ENCODE measurements around the gene ELP2. TPM values are rescaled to one million over a fixed set of nuclear protein-coding genes. Genes with fewer than 3 reads are reported as not detected.

ELP2 gene
- total and polyA plus RNA-seq, 9 of the 15 experiments (the other 6 are each of a cell fraction or from before 2014, with no cell fraction given): 76.8 to 192 (median 140) TPM

GRCh38 chr18:36187826-36188721 lies 58.4 kb downstream of the ELP2 start (continued):
- TF ChIP-seq CREB3L1 (IDR thresholded peaks at IDR 0.05; ENCODE audit: borderline replicate concordance, low read depth) (peak; percentile 11; the same call in 1 of the 2 replicates), ZNF253 (CRISPR knock-in tag; conservative IDR thresholded peaks at IDR 0.05) (no peak), HDAC1 (IDR thresholded peaks at IDR 0.05) (no peak), SMARCA4 (IDR thresholded peaks at IDR 0.05) (0 out of 2 replicates have a peak, but pooled peaks have one; percentile 12), ZNF3 (CRISPR knock-in tag; IDR thresholded peaks at IDR 0.05) (no peak), SPI1 (IDR thresholded peaks at IDR 0.05; ENCODE audit: borderline replicate concordance, low read depth, low read length) (peak; percentile 48; the same call in 1 of the 2 replicates), HDAC6 (IDR thresholded peaks at IDR 0.05; ENCODE audit: low read depth, low read length) (no peak), KDM2B (CRISPR knock-in tag; IDR thresholded peaks at IDR 0.05) (no peak), LCOR (CRISPR knock-in tag; IDR thresholded peaks at IDR 0.05) (no peak), NR2C2 (CRISPR knock-in tag; IDR thresholded peaks at IDR 0.05) (no peak), NR2C2 (tag; IDR thresholded peaks at IDR 0.05) (no peak), ZBTB8A (IDR thresholded peaks at IDR 0.05; ENCODE audit: partially characterized antibody) (no peak), ZNF830 (CRISPR knock-in tag; IDR thresholded peaks at IDR 0.05) (no peak), MYC (IDR thresholded peaks at IDR 0.05; ENCODE audit: low read depth, low read length) (peak; percentile 77), MYC (CRISPR knock-in tag; IDR thresholded peaks at IDR 0.05; ENCODE audit: borderline replicate concordance, low read depth) (peak; percentile 74; the same call in 1 of the 2 replicates), ESRRB (CRISPR knock-in tag; IDR thresholded peaks at IDR 0.05; ENCODE audit: borderline replicate concordance) (no peak), MBD1 (CRISPR knock-in tag; IDR thresholded peaks at IDR 0.05) (no peak), ZNF41 (CRISPR knock-in tag; conservative IDR thresholded peaks at IDR 0.05) (0 out of 2 replicates have a peak, but pooled peaks have one; percentile 26), CREBBP (IDR thresholded peaks at IDR 0.05; ENCODE audit: low read depth, low read length) (no peak), DDX20 (tag; IDR thresholded peaks at IDR 0.05; ENCODE audit: low read depth) (no peak), HBP1 (CRISPR knock-in tag; IDR thresholded peaks at IDR 0.05) (no peak), ZNF354B (CRISPR knock-in tag; IDR thresholded peaks at IDR 0.05) (no peak), CHD4 (IDR thresholded peaks at IDR 0.05; ENCODE audit: insufficient read depth, insufficient replicate concordance, low read depth, low read length, poor library complexity, severe bottlenecking) (no peak), NEUROD1 (IDR thresholded peaks at IDR 0.05; ENCODE audit: borderline replicate concordance, low read depth, low read length, partially characterized antibody) (no peak), ZFX (CRISPR knock-in tag; IDR thresholded peaks at IDR 0.05) (peak; percentile 9; the same call in 1 of the 2 replicates)

Data from K562 (cell line).